HFFc6 (cell line): Measurements from ENCODE around the gene PRPF6. TPM values are rescaled to one million over a fixed set of nuclear protein-coding genes. Genes with fewer than 3 reads are reported as not detected.
"Not testable (repeated sequence)": the region's sequence is repeated elsewhere in the genome, so short reads cannot be mapped to it uniquely, and the experiment has no call there.

ENCODE experiments used
- DNase-seq: peaks from one replicate; pipeline ENCODE4 v3.0.0-alpha.2; 2018
- H3K27ac Mint-ChIP-seq: 2 replicates; pipeline ENCODE4 v1.8.0; 2020; ENCODE audit warnings: mild to moderate bottlenecking, mixed read lengths
- H3K27me3 Mint-ChIP-seq: 2 replicates; pipeline ENCODE4 v1.8.0; 2021; ENCODE audit warnings: mild to moderate bottlenecking, moderate library complexity, mixed read lengths; ENCODE audit not compliant: insufficient read depth
- H3K36me3 Mint-ChIP-seq: 2 replicates; pipeline ENCODE4 v1.8.0; 2021; ENCODE audit warnings: low read depth, mixed read lengths
- H3K4me1 Mint-ChIP-seq: 2 replicates; pipeline ENCODE4 v1.8.0; 2020; ENCODE audit warnings: low read depth, mixed read lengths
- H3K4me3 Mint-ChIP-seq: 2 replicates; pipeline ENCODE4 v1.8.0; 2020; ENCODE audit warnings: mild to moderate bottlenecking, moderate library complexity, mixed read lengths
- H3K9me3 Mint-ChIP-seq: 2 replicates; pipeline ENCODE4 v1.8.0; 2020; ENCODE audit warnings: mild to moderate bottlenecking, mixed read lengths
- CTCF ChIP-seq: fragments of 200-600 bp; sonication (generic); IDR thresholded peaks from 2 replicates; pipeline ENCODE4 v1.5.0; 2021; ENCODE audit warnings: antibody characterized with exemption, mild to moderate bottlenecking
- total RNA-seq, 6 experiments: library from RNA; stranded (reverse); fragmentation: NEBNext Ultra II Directional; extraction: Animal tissue kit (Norgen Biotek cat#: 25700); gene quantifications; 2 replicates in 1 of 6; 3 replicates in 5 of 6; pipeline ENCODE4 v1.2.3, GENCODE V29; 2021

The PRPF6 gene
- total RNA-seq, 6 experiments from 2014 or later, result 70.7 to 73.2 (median 72.9) TPM

GRCh38 chr20:64006902-64007301, 26.0 kb downstream of the PRPF6 start:
- Mint-ChIP-seq H3K27me3 (no peaks in the 10 kb centered on the region; the same call in 1 of the 2 replicates), H3K36me3 (peaks cover 24% of the 10 kb centered on the region)

GRCh38 chr20:64009811-64010387, 29.0 kb downstream of the PRPF6 start:
- Mint-ChIP-seq H3K9me3 (no peaks in the 10 kb centered on the region), H3K27ac (no peak overlapping the region; the same call in 1 of the 2 replicates), H3K36me3 (peaks cover 30% of the 10 kb centered on the region), H3K4me3 (no peak overlapping the region), H3K27me3 (no peaks in the 10 kb centered on the region; the same call in 1 of the 2 replicates), H3K4me1 (peaks cover 5% of the 10 kb centered on the region; the same call in 1 of the 2 replicates)
- no peak for TF ChIP-seq CTCF
- no peak for DNase-seq

More at GRCh38 chr20:64006902-64007301, 26.0 kb downstream of the PRPF6 start:
- no peaks in the 10 kb centered on the region for H3K9me3 Mint-ChIP-seq
- H3K27ac Mint-ChIP-seq, result no peak overlapping the region
- H3K4me3 Mint-ChIP-seq, result no peak overlapping the region
- TF ChIP-seq CTCF, result no peak
- no peak for DNase-seq
- peaks cover 5% of the 10 kb centered on the region; the same call in 1 of the 2 replicates for H3K4me1 Mint-ChIP-seq

- no peak for DNase-seq
- Mint-ChIP-seq H3K36me3 (peaks cover 30% of the 10 kb centered on the region), H3K9me3 (no peaks in the 10 kb centered on the region), H3K27me3 (no peaks in the 10 kb centered on the region; the same call in 1 of the 2 replicates), H3K4me3 (no peak overlapping the region), H3K27ac (no peak overlapping the region), H3K4me1 (no peaks in the 10 kb centered on the region)
- TF ChIP-seq CTCF, result no peak
Measured at GRCh38 chr20:64010711-64011237, 29.8 kb downstream of the PRPF6 start.

- DNase-seq, result no peak
- H3K27ac Mint-ChIP-seq, result no peak overlapping the region
- no peaks in the 10 kb centered on the region for H3K9me3 Mint-ChIP-seq
- no peaks in the 10 kb centered on the region; the same call in 1 of the 2 replicates for H3K27me3 Mint-ChIP-seq
- H3K4me3 Mint-ChIP-seq, result no peak overlapping the region
- no peaks in the 10 kb centered on the region for H3K4me1 Mint-ChIP-seq
- no peak for TF ChIP-seq CTCF
- H3K36me3 Mint-ChIP-seq, result peaks cover 30% of the 10 kb centered on the region
Measured at GRCh38 chr20:64011366-64011779, 30.4 kb downstream of the PRPF6 start.

- DNase-seq, H3K27me3 Mint-ChIP-seq, H3K9me3 Mint-ChIP-seq, H3K27ac Mint-ChIP-seq, H3K4me1 Mint-ChIP-seq, H3K4me3 Mint-ChIP-seq: not testable (repeated sequence)
- peaks cover 32% of the 10 kb centered on the region for H3K36me3 Mint-ChIP-seq
Measured at GRCh38 chr20:64012385-64013154, 31.6 kb downstream of the PRPF6 start.

- Mint-ChIP-seq H3K4me1 (no peaks in the 10 kb centered on the region; the same call in 1 of the 2 replicates), H3K36me3 (peaks cover 19% of the 10 kb centered on the region), H3K27me3 (peaks cover 2% of the 10 kb centered on the region), H3K4me3 (no peak overlapping the region), H3K9me3 (no peaks in the 10 kb centered on the region), H3K27ac (no peak overlapping the region)
- no peak for TF ChIP-seq CTCF
- no peak for DNase-seq
Measured at GRCh38 chr20:64015635-64016034, 34.7 kb downstream of the PRPF6 start.
